Hepatocyte (in vitro differentiated cells): Measurements from ENCODE around the gene JAKMIP1. TPM values are rescaled to one million over a fixed set of nuclear protein-coding genes. Genes with fewer than 3 reads are reported as not detected.

Experiments
- DNase-seq: peaks from one replicate; pipeline ENCODE4 v3.0.0-alpha.2; 2016; ENCODE audit warnings: low spot score
- H2AFZ ChIP-seq: fragments of 200-600 bp; sonication (generic); 2 replicates; pipeline ENCODE4 v1.6.0; 2016; ENCODE audit warnings: antibody characterized with exemption, mild to moderate bottlenecking
- H3K27ac ChIP-seq: fragments of 200-600 bp; sonication (generic); 2 replicates; pipeline ENCODE4 v1.5.1; 2016; ENCODE audit warnings: mild to moderate bottlenecking
- H3K27me3 ChIP-seq: fragments of 200-600 bp; sonication (generic); 2 replicates; pipeline ENCODE4 v1.6.1; 2016
- H3K36me3 ChIP-seq: fragments of 200-600 bp; sonication (generic); replicated peaks from 2 replicates; pipeline ENCODE4 v1.5.1; 2016; ENCODE audit warnings: low read depth; ENCODE audit not compliant: insufficient read depth
- H3K4me1 ChIP-seq: fragments of 200-600 bp; sonication (generic); 2 replicates; pipeline ENCODE4 v1.5.1; 2016; ENCODE audit warnings: mild to moderate bottlenecking, moderate library complexity; ENCODE audit not compliant: insufficient read depth
- H3K4me2 ChIP-seq: fragments of 200-600 bp; sonication (generic); 2 replicates; pipeline ENCODE4 v1.6.0; 2016
- H3K4me3 ChIP-seq: fragments of 200-600 bp; sonication (generic); 2 replicates; pipeline ENCODE4 v1.5.1; 2016; ENCODE audit warnings: mild to moderate bottlenecking
- H3K79me2 ChIP-seq: fragments of 200-600 bp; sonication (generic); 2 replicates; pipeline ENCODE4 v1.6.0; 2017; ENCODE audit warnings: mild to moderate bottlenecking
- H3K9me2 ChIP-seq: fragments of 200-600 bp; sonication (generic); replicated peaks from 2 replicates; pipeline ENCODE4 v1.6.0; 2017; ENCODE audit warnings: mild to moderate bottlenecking; ENCODE audit not compliant: insufficient read depth
- H3K9me3 ChIP-seq: fragments of 200-600 bp; sonication (generic); 2 replicates; pipeline ENCODE4 v1.5.1; 2016; ENCODE audit warnings: low read depth, mild to moderate bottlenecking
- H4K20me1 ChIP-seq: fragments of 200-600 bp; sonication (generic); 2 replicates; pipeline ENCODE4 v1.6.0; 2016; ENCODE audit warnings: mild to moderate bottlenecking; ENCODE audit not compliant: insufficient read depth, poor library complexity, severe bottlenecking
- CTCF ChIP-seq: fragments of 200-600 bp; sonication (generic); IDR thresholded peaks from 2 replicates; pipeline ENCODE4 v1.5.1; 2016; ENCODE audit warnings: antibody characterized with exemption, mild to moderate bottlenecking; ENCODE audit not compliant: poor library complexity
- EZH2 ChIP-seq: fragments of 200-600 bp; sonication (generic); IDR thresholded peaks from 2 replicates; pipeline ENCODE4 v1.6.1; 2016; ENCODE audit warnings: antibody characterized with exemption, mild to moderate bottlenecking, borderline replicate concordance
- EZH2phosphoT487 ChIP-seq: fragments of 200-600 bp; sonication (generic); IDR thresholded peaks from one replicate; pipeline ENCODE4 v1.6.1; 2018; ENCODE audit warnings: antibody characterized with exemption, mild to moderate bottlenecking, low read depth, moderate library complexity; ENCODE audit not compliant: unreplicated experiment, severe bottlenecking
- WGBS: methylation state at CpG from one replicate; pipeline ENCODE4 v1.1.6; 2016; ENCODE audit warnings: low lambda C conversion rate; ENCODE audit errors: missing lambda C conversion rate; 5-methylcytosine and 5-hydroxymethylcytosine counted together
- polyA plus RNA-seq: library from polyadenylated mRNA; unstranded; fragments of >200 nt; fragmentation: Nextera tagmentation; extraction: Ambion mirVana; gene quantifications from 2 replicates; pipeline ENCODE4 v1.2.1, GENCODE V29; 2016
- total RNA-seq: library from RNA; depleted of rRNA; stranded (reverse); fragments of >200 nt; gene quantifications from 2 replicates; pipeline ENCODE4 v1.2.3, GENCODE V29; 2014

Gene JAKMIP1
- total and polyA plus RNA-seq, 2 experiments from 2014 or later: not detected

DNA sequence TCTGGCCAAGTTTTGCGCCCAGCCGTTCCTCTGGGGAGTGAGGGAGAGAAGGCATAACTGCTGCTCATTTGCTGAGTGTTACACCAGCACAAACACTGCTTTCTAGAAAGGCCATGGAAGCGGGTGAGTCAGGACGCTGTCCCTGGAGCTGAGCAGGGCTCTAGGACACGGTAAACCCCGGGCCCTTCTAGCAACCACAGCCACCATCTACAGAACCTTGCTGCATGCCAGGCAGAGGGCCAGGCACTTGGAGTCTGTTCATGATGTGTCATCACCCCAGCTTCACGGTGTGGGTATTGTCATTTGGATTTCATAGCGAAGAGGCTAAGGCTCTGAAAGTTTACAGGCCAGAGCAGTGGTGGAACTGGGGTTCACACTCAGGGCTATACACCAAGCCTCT is 150.4 kb downstream of the JAKMIP1 start:
- H3K27ac ChIP-seq: no peak overlapping the region
- no peaks in the 10 kb centered on the region for H3K79me2 ChIP-seq
- 86% methylated on average over 8 of the region's 8 CpGs for WGBS
- H3K4me1 ChIP-seq: no peaks in the 10 kb centered on the region
- no peaks in the 10 kb centered on the region for H4K20me1 ChIP-seq
- H3K9me3 ChIP-seq: no peaks in the 10 kb centered on the region
- no peaks in the 10 kb centered on the region for H3K9me2 ChIP-seq
- TF ChIP-seq EZH2phosphoT487 (no peak), EZH2 (no peak), CTCF (no peak)
- H3K27me3 ChIP-seq: peaks cover 11% of the 10 kb centered on the region
- H3K36me3 ChIP-seq: no peaks in the 10 kb centered on the region
- no peak for DNase-seq
- no peak overlapping the region for H3K4me3 ChIP-seq
- H3K4me2 ChIP-seq: no peak overlapping the region
- H2AFZ ChIP-seq: no peak overlapping the region

DNA sequence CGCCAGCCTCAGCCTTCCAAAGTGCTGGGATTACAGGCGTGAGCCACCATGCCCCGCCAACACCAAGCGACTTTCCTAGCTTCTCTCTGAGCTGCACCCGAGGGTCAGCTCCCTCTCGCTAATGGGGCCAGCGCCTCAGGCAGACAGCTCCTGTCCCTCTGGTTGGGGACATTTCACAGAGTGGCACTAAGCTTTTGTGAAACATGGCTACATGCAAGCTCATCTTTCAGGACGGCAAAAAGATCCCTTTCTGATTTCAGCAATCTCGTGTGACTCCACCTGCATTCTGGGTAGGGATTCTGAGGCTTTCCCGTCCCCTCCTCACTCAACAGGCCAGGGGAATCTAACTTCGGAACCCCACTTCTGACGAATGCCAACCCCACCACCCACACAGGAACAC is 151.1 kb downstream of the JAKMIP1 start:
- no peak overlapping the region for H3K4me2 ChIP-seq

GRCh38 chr4:6048537-6048936 is 151.8 kb downstream of the JAKMIP1 start:
- DNase-seq: no peak
- no peak for TF ChIP-seq CTCF
- no peak for TF ChIP-seq EZH2phosphoT487
- TF ChIP-seq EZH2: no peak
- no peak overlapping the region for H3K4me3 ChIP-seq
- no peak overlapping the region for H3K4me2 ChIP-seq
- no peak overlapping the region for H2AFZ ChIP-seq
- H3K9me2 ChIP-seq: no peaks in the 10 kb centered on the region
- WGBS: 94% methylated on average over 12 of the region's 12 CpGs
- H3K27ac ChIP-seq: no peak overlapping the region
- H3K27me3 ChIP-seq: peaks cover 11% of the 10 kb centered on the region
- H3K79me2 ChIP-seq: no peaks in the 10 kb centered on the region
- no peaks in the 10 kb centered on the region for H3K9me3 ChIP-seq
- H3K36me3 ChIP-seq: no peaks in the 10 kb centered on the region
- no peaks in the 10 kb centered on the region for H3K4me1 ChIP-seq
- no peaks in the 10 kb centered on the region for H4K20me1 ChIP-seq

More for the DNA sequence above, 151.1 kb downstream of the JAKMIP1 start:
- Histone ChIP-seq H3K4me1 (no peaks in the 10 kb centered on the region), H3K36me3 (no peaks in the 10 kb centered on the region), H3K27me3 (peaks cover 11% of the 10 kb centered on the region), H3K79me2 (no peaks in the 10 kb centered on the region), H3K4me3 (no peak overlapping the region), H3K9me2 (no peaks in the 10 kb centered on the region), H3K9me3 (no peaks in the 10 kb centered on the region), H4K20me1 (no peaks in the 10 kb centered on the region), H3K27ac (no peak overlapping the region), H2AFZ (no peak overlapping the region)
- 94% methylated on average over 12 of the region's 12 CpGs for WGBS
- TF ChIP-seq EZH2 (no peak), EZH2phosphoT487 (no peak), CTCF (no peak)
- no peak for DNase-seq

DNA sequence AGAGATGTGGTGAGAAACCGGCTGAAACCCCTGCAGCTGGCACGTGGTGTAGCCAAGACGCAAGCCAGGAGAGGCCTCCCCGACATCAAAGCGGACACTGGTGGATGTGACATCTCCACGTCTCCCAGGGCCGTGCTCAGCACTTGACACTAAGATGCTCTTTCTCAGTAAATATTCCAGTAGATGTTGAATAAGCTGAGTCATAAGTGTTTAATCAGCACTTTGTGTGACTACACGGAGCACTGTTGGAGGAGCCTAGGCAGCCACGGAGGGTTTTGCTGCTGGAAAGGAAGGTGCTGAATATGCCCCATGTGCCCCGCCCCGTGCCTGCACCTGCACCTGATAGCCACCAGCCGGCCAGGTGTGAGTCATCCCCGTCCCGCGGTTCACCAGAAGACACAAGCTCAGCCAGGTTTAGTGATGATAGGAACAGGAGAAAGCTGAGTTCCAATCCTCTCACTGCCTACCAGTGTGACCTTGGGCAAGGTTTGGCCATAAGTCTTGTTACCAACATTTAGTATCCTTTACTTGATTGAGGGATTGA is 153.1 kb downstream of the JAKMIP1 start:
- H3K4me1 ChIP-seq: no peaks in the 10 kb centered on the region
- no peaks in the 10 kb centered on the region for H3K9me3 ChIP-seq
- H3K4me2 ChIP-seq: no peak overlapping the region
- no peaks in the 10 kb centered on the region for H3K9me2 ChIP-seq
- H4K20me1 ChIP-seq: no peaks in the 10 kb centered on the region
- no peaks in the 10 kb centered on the region for H3K36me3 ChIP-seq
- peak; percentile 28 for DNase-seq
- WGBS: 70% methylated on average over 15 of the region's 15 CpGs
- no peak overlapping the region for H3K27ac ChIP-seq
- H3K4me3 ChIP-seq: no peak overlapping the region
- no peaks in the 10 kb centered on the region for H3K79me2 ChIP-seq
- no peak overlapping the region for H2AFZ ChIP-seq
- TF ChIP-seq EZH2phosphoT487 (no peak), CTCF (no peak), EZH2 (no peak)
- H3K27me3 ChIP-seq: peaks cover 11% of the 10 kb centered on the region
